Breast epithelium (tissue), 4 donors: ENCODE data around the gene CSAD. TPM values are rescaled to one million over a fixed set of nuclear protein-coding genes. Genes with fewer than 3 reads are reported as not detected.

Experiments
- DNase-seq, 2 donors: peaks; one replicate each; pipeline ENCODE4 v3.0.0-alpha.2; 2019; ENCODE audit warnings: low spot score in 2 of 2
- H3K27ac ChIP-seq, 2 donors: fragments of 200-600 bp; sonication (generic) in 1 of 2; one replicate each; pipeline ENCODE4 v1.5.1; 2016 to 2019; ENCODE audit warnings: mild to moderate bottlenecking in 1 of 2
- H3K27me3 ChIP-seq, 2 donors: fragments of 200-600 bp; sonication (generic) in 1 of 2; one replicate each; pipeline versions ENCODE4 v1.5.1 to v1.6.0; 2017 to 2019; ENCODE audit warnings: control low read depth in 1 of 2, mild to moderate bottlenecking in 1 of 2
- H3K36me3 ChIP-seq: fragments of 200-600 bp; one replicate; pipeline ENCODE4 v1.5.1; 2019
- H3K4me1 ChIP-seq, 2 donors: fragments of 200-600 bp; sonication (generic); one replicate each; pipeline ENCODE4 v1.5.1; 2016 to 2019; ENCODE audit warnings: control low read depth in 1 of 2
- H3K4me3 ChIP-seq, 3 donors: fragments of 200-600 bp; sonication (generic); 1 replicate in 2 of 3; 2 replicates in 1 of 3; pipeline ENCODE4 v1.5.1; 2016 to 2019; ENCODE audit warnings: mild to moderate bottlenecking in 3 of 3, moderate library complexity in 2 of 3
- H3K9me3 ChIP-seq, 2 donors: fragments of 200-600 bp; sonication (generic) in 1 of 2; one replicate each; pipeline ENCODE4 v1.5.1; 2016 to 2019; ENCODE audit warnings: control low read depth in 1 of 2
- POLR2A ChIP-seq: fragments of 450-650 bp; IDR thresholded peaks from one replicate; pipeline ENCODE4 v1.6.1; 2016; ENCODE audit warnings: antibody characterized with exemption, mild to moderate bottlenecking, moderate library complexity
- POLR2AphosphoS5 ChIP-seq, 3 donors: sonication (generic); formaldehyde crosslinking; IDR thresholded peaks; one replicate each; pipeline ENCODE4 v1.6.1; 2017; ENCODE audit warnings: antibody characterized with exemption in 3 of 3
- intact Hi-C: fragments of 100-400 bp; cut with DNase I; formaldehyde crosslinking; loops from one replicate; pipeline ENCODE4 v1.15.1; 2023; ENCODE audit warnings: low total_unique reads
- total RNA-seq, 3 donors: library from RNA; depleted of rRNA; stranded (reverse); fragments of >200 nt; gene quantifications; one replicate each; pipeline ENCODE4 v1.1.0, GENCODE V29; 2016
- TF ChIP-seq, protein P1 (sequence below), 3 donors: fragments of 450-650 bp; IDR thresholded peaks; one replicate each; pipeline ENCODE4 v1.5.1; 2016 to 2017; ENCODE audit warnings: antibody characterized with exemption in 3 of 3, mild to moderate bottlenecking in 3 of 3, moderate library complexity in 3 of 3

The CSAD gene
- total RNA-seq, 3 donors from 2014 or later = 60.2 to 74.1 (median 68.8) TPM

DNA sequence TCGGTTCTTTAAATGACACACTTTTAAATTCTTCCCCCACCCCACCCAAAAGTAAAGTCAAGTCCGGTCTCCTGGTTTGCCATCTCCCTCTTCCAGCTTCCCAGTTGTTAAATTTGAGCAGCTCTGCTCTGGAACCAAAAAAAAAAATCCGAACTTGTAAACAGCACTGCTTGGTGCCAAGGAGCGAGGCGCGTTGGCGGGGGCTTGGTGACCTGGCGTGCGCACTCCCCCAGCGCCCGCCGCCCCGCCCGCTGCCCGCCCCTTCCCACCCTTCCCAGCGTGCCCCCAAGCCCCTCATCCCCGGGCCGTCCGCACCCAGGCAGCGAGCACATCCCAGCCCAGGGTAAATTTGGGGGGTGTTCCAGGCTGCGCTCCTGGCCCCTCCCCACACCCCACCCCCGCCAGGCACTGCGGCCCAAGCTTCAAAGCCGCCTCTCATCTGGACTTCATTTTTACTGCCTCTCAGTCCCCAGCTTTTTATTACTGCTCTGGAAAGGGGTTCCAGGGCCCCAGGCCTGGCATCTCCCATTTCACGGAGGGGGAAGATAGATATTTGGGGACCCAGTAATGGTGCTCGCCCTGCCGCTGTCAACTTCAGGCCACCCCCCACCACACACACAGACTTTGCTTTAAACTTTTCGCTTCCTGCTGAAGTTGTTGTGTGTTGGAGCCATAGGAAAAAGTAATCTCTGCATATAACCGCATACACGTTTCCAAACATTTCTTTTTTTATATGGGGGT, 38.0 kb upstream of the CSAD start:
- TF ChIP-seq POLR2A = no peak
- TF ChIP-seq, protein P1, sequence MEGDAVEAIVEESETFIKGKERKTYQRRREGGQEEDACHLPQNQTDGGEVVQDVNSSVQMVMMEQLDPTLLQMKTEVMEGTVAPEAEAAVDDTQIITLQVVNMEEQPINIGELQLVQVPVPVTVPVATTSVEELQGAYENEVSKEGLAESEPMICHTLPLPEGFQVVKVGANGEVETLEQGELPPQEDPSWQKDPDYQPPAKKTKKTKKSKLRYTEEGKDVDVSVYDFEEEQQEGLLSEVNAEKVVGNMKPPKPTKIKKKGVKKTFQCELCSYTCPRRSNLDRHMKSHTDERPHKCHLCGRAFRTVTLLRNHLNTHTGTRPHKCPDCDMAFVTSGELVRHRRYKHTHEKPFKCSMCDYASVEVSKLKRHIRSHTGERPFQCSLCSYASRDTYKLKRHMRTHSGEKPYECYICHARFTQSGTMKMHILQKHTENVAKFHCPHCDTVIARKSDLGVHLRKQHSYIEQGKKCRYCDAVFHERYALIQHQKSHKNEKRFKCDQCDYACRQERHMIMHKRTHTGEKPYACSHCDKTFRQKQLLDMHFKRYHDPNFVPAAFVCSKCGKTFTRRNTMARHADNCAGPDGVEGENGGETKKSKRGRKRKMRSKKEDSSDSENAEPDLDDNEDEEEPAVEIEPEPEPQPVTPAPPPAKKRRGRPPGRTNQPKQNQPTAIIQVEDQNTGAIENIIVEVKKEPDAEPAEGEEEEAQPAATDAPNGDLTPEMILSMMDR (IDR thresholded peaks at IDR 0.05) = no peak
- no peak for TF ChIP-seq POLR2AphosphoS5 (IDR thresholded peaks at IDR 0.05)
- no peaks in the 10 kb centered on the region for H3K36me3 ChIP-seq
- intact Hi-C loops = loop anchor here (5.0 kb wide), 1 partner anchor 34 kb away; a partner anchor contains a TSS
- DNase-seq = no peak
- no peaks in the 10 kb centered on the region for H3K27me3 ChIP-seq
- peak overlapping the region; percentile 81 to 100 for H3K27ac ChIP-seq
- H3K9me3 ChIP-seq = no peaks in the 10 kb centered on the region
- H3K4me3 ChIP-seq = peak overlapping the region; percentile 58 to 77 (median 77)
- peaks cover 29 to 46% of the 10 kb centered on the region in 2 donors for H3K4me1 ChIP-seq

DNA sequence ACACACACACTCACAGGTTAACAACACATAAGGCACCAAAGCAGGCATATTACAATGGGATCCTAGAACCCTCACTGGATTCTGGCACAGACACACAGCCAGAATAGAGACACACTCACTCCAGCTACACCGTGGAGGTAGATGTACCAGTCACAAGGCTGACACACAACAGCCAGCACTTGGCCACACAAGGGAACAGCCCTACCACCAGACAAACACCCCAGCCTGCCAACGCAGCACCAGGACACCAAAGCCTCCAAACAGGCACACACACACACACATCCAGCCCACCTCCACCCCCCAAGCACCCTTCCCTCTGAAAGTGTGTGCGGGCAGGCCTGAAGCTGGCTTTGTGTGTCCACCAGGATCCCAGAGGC, 37.2 kb upstream of the CSAD start:
- Histone ChIP-seq H3K4me3 (peak overlapping the region; percentile 58 to 77 (median 77)), H3K27ac (peak overlapping the region; percentile 81 to 100), H3K4me1 (peaks cover 27 to 40% of the 10 kb centered on the region in 2 donors), H3K36me3 (no peaks in the 10 kb centered on the region), H3K27me3 (no peaks in the 10 kb centered on the region), H3K9me3 (no peaks in the 10 kb centered on the region)
- intact Hi-C loops = loop anchor here (5.0 kb wide), 1 partner anchor 34 kb away; a partner anchor contains a TSS
- DNase-seq = no peak
- TF ChIP-seq, protein P1 (IDR thresholded peaks at IDR 0.05) = no peak
- TF ChIP-seq POLR2AphosphoS5 (IDR thresholded peaks at IDR 0.05) = no peak

DNA sequence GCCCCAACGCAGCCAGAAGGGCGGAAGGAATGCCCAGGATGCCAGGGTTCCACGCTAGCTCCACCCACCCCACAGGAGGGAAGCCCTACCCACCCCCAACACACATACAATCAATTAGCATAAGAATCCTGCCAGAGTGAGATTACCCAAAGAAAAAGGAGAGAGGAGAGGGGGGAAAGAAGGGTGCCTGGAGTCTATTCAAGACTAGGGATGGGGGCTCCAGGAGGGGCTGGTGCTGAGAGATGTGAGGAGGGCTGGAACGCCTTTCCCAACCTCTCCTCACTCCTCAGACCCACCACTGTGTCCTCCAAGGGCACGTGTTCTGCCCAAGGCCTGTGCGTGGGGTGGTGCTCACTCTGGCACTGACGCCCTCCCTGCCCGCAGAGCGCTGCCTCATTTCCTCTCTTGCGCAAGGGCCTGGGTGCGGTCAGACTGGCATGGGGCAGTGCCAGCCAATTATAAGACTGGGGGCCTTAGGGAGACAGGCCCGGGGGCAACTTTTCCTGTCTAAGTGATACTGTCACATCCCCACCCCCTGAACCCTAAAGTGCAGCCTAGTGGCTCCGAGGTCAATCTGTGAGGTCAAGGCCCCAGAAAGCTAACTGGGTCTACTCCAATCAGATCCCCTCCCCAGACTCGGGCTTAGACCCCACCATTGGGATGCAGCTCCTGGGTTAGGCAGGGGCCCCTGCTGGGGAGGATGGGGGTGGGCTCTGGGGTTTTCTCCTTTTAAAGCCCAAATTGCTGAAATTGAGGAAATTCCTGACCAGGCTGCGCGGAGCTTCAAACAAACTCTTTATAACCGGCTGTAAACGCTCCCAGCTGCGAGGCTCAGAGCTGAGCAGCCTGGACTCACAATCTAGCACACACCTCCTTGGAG, 36.6 kb upstream of the CSAD start:
- peaks cover 22 to 34% of the 10 kb centered on the region in 2 donors for H3K4me1 ChIP-seq
- TF ChIP-seq POLR2A = no peak
- TF ChIP-seq POLR2AphosphoS5 (IDR thresholded peaks at IDR 0.05) = peak in 1 of 3 donors; percentile 51
- H3K4me3 ChIP-seq = peak overlapping the region; percentile 58 to 77 (median 77)
- H3K27ac ChIP-seq = peak overlapping the region; percentile 81 to 100
- H3K9me3 ChIP-seq = no peaks in the 10 kb centered on the region
- H3K36me3 ChIP-seq = no peaks in the 10 kb centered on the region
- no peaks in the 10 kb centered on the region for H3K27me3 ChIP-seq
- DNase-seq = peak in 1 of 2 donors; percentile 48
- intact Hi-C loops = loop anchor here (5.0 kb wide), 1 partner anchor 35 kb away; a partner anchor contains a TSS

DNA sequence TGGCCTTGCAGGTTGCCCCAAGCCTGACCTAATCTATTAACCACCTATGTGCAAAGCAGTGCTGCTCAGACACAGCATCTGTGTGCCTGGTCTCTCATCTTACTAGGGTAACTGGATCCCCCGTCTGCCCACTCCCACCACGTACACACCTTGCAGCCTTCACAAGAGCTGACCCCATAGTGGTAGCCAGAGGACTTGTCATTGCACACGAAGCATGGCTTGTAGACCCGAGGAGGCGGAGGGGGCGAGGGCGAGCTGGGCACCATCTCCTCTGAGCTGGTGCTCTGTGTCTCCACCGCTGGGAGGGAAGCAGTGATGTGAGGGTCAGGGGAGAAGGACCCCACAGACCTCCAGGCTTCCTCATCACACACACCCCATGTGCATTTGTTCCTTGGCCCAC, 34.8 kb upstream of the CSAD start:
- Histone ChIP-seq H3K27me3 (no peaks in the 10 kb centered on the region), H3K4me1 (peaks cover 21 to 30% of the 10 kb centered on the region in 2 donors), H3K36me3 (peaks cover 12% of the 10 kb centered on the region), H3K9me3 (no peaks in the 10 kb centered on the region), H3K4me3 (no peak overlapping the region), H3K27ac (peak overlapping the region; percentile 81 to 100)
- TF ChIP-seq, protein P1 (IDR thresholded peaks at IDR 0.05) = no peak
- DNase-seq = no peak
- intact Hi-C loops = loop anchor here (5.0 kb wide), 1 partner anchor 37 kb away; a partner anchor contains a TSS

DNA sequence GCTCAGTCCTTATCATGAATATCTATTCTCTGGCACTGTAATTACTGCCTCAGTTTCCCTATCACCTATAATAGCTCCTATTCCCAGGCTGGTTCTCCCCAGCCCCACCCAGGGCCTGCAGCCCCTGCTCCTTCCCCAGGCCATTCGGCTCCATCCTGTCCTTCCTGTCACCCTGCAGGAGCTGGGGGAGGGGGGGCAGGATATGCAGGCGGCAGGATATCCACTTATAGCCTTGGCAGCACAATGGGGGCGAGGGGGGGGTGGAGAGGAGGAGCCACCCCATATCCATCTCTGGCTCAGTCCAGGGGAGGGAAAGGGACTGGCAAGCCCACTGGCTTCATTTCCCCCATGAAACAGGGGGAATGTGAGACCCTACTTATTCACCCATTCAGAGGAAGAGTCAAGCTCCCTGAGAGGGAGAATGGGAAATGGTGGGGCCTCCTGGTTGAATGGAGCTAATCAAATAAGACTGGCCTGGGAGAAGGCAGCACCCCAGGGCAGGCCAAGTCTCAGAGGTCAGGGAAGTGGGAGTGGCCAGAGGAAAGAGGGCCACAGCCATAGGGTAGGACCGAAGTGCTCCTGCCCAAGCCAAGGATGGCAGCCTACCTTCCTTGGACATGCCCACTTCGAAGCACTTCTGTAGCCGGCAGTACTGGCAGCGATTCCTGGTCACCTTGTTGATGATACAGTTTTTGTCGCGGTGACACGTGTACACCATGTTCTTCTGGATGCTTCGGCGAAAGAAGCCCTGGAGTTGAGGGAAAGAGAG, 34.1 kb upstream of the CSAD start:
- H3K36me3 ChIP-seq = peaks cover 12% of the 10 kb centered on the region
- intact Hi-C loops = loop anchor here (5.0 kb wide), 2 partner anchors 37 to 58 kb away; a partner anchor contains a TSS
- no peak for DNase-seq
- peaks cover 21 to 30% of the 10 kb centered on the region in 2 donors for H3K4me1 ChIP-seq
- H3K27me3 ChIP-seq = no peaks in the 10 kb centered on the region
- H3K4me3 ChIP-seq = no peak overlapping the region
- peak overlapping the region; percentile 81 to 100 for H3K27ac ChIP-seq
- TF ChIP-seq POLR2A (no peak), POLR2AphosphoS5 (IDR thresholded peaks at IDR 0.05) (no peak)
- TF ChIP-seq, protein P1 (IDR thresholded peaks at IDR 0.05) = no peak
- H3K9me3 ChIP-seq = no peaks in the 10 kb centered on the region
